Measurements from ENCODE around the gene RGS21.
"Not testable (repeated sequence)": the region's sequence is repeated elsewhere in the genome, so short reads cannot be mapped to it uniquely, and the experiment has no call there.

Gene RGS21

GRCh38 chr1:192316942-192317450 lies at the start of gene RGS21:
RGS21 (plus strand) TSS chr1:192316992; CDS start chr1:192343037, 26,045 bp downstream.
- DNase-seq (ENCODE audit: low spot score): no peak

GRCh38 chr1:192268468-192269052 lies 48.2 kb upstream of the RGS21 start:
- no peak for DNase-seq (ENCODE audit: low spot score)

- no peak for DNase-seq (ENCODE audit: low spot score)
Measured at GRCh38 chr1:192270398-192270797, 46.4 kb upstream of the RGS21 start.

- no peak for DNase-seq (ENCODE audit: low spot score)
Measured at GRCh38 chr1:192272732-192273131, 44.1 kb upstream of the RGS21 start.

- no peak for DNase-seq (ENCODE audit: low spot score)
Measured at GRCh38 chr1:192274588-192274987, 42.2 kb upstream of the RGS21 start.

- no peak for DNase-seq (ENCODE audit: low spot score)
Measured at GRCh38 chr1:192277635-192278034, 39.2 kb upstream of the RGS21 start.

- DNase-seq (ENCODE audit: low spot score): no peak
Measured at GRCh38 chr1:192284927-192285326, 31.9 kb upstream of the RGS21 start.

GRCh38 chr1:192303029-192303428 lies 13.8 kb upstream of the RGS21 start:
- DNase-seq (ENCODE audit: low spot score): no peak

- not testable (repeated sequence) for DNase-seq (ENCODE audit: low spot score)
Measured at GRCh38 chr1:192308314-192308713, 8.5 kb upstream of the RGS21 start.

- DNase-seq (ENCODE audit: low spot score): no peak
Measured at GRCh38 chr1:192311281-192311680, 5.5 kb upstream of the RGS21 start.

GRCh38 chr1:192327997-192328396 lies 11.2 kb downstream of the RGS21 start:
- no peak for DNase-seq (ENCODE audit: low spot score)

- no peak for DNase-seq (ENCODE audit: low spot score)
Measured at GRCh38 chr1:192342842-192343241, 26.1 kb downstream of the RGS21 start.

- no peak for DNase-seq (ENCODE audit: low spot score)
Measured at GRCh38 chr1:192343344-192343743, 26.6 kb downstream of the RGS21 start.

GRCh38 chr1:192349314-192349713 lies 32.5 kb downstream of the RGS21 start:
- no peak for DNase-seq (ENCODE audit: low spot score)

- DNase-seq (ENCODE audit: low spot score): no peak
Measured at GRCh38 chr1:192350356-192350755, 33.6 kb downstream of the RGS21 start.

GRCh38 chr1:192351550-192351949 lies 34.8 kb downstream of the RGS21 start:
- no peak for DNase-seq (ENCODE audit: low spot score)

GRCh38 chr1:192357924-192358323 lies 41.1 kb downstream of the RGS21 start:
- no peak for DNase-seq (ENCODE audit: low spot score)

- no peak for DNase-seq (ENCODE audit: low spot score)
Measured at GRCh38 chr1:192358402-192358801, 41.6 kb downstream of the RGS21 start.

GRCh38 chr1:192358822-192359221 lies 42.0 kb downstream of the RGS21 start:
- no peak for DNase-seq (ENCODE audit: low spot score)

GRCh38 chr1:192363177-192363576 lies 46.4 kb downstream of the RGS21 start:
- DNase-seq (ENCODE audit: low spot score): no peak

GRCh38 chr1:192367436-192367835 lies 50.6 kb downstream of the RGS21 start:
- no peak for DNase-seq (ENCODE audit: low spot score)

GRCh38 chr1:192375306-192375705 lies 58.5 kb downstream of the RGS21 start:
- DNase-seq (ENCODE audit: low spot score): no peak

GRCh38 chr1:192376374-192376773 lies 59.6 kb downstream of the RGS21 start:
- peak; percentile 1 for DNase-seq (ENCODE audit: low spot score)

- no peak for DNase-seq (ENCODE audit: low spot score)
Measured at GRCh38 chr1:192378276-192378675, 61.5 kb downstream of the RGS21 start.

All from SW480 (cell line).